SJCRH30 (cell line): ENCODE data around the gene BTBD7. TPM values are rescaled to one million over a fixed set of nuclear protein-coding genes. Genes with fewer than 3 reads are reported as not detected.

ENCODE experiments used
- DNase-seq, 2 experiments: peaks; one replicate each; pipeline ENCODE4 v3.0.0-alpha.2; 2015 to 2020
- H3K27ac ChIP-seq: fragments of 250-450 bp; sonication (Bioruptor Pico); 2 replicates; pipeline ENCODE4 v1.5.1; 2020; ENCODE audit warnings: mild to moderate bottlenecking, moderate library complexity
- H3K27me3 ChIP-seq: fragments of 250-450 bp; sonication (Bioruptor Pico); 2 replicates; pipeline ENCODE4 v1.5.1; 2020; ENCODE audit warnings: mild to moderate bottlenecking, moderate library complexity
- H3K36me3 ChIP-seq: fragments of 250-450 bp; sonication (Bioruptor Pico); 2 replicates; pipeline ENCODE4 v1.5.1; 2020; ENCODE audit warnings: mild to moderate bottlenecking, moderate library complexity
- H3K4me1 ChIP-seq: fragments of 250-450 bp; sonication (Bioruptor Pico); 2 replicates; pipeline ENCODE4 v1.5.1; 2020; ENCODE audit warnings: mild to moderate bottlenecking, moderate library complexity
- H3K4me3 ChIP-seq: fragments of 250-450 bp; sonication (Bioruptor Pico); 2 replicates; pipeline ENCODE4 v1.5.1; 2020; ENCODE audit warnings: mild to moderate bottlenecking, moderate library complexity
- H3K9me3 ChIP-seq: fragments of 250-450 bp; sonication (Bioruptor Pico); replicated peaks from 2 replicates; pipeline ENCODE4 v1.5.1; 2020; ENCODE audit warnings: mild to moderate bottlenecking, moderate library complexity
- total RNA-seq: library from RNA; depleted of rRNA; stranded (reverse); fragments of >200 nt; shearing (Covaris generic); gene quantifications from 2 replicates; pipeline ENCODE4 v1.2.3, GENCODE V29; 2014

The BTBD7 gene
- total RNA-seq, 1 experiment from 2014 or later = 23.4 TPM

- peaks cover 3% of the 10 kb centered on the region; the same call in 1 of the 2 replicates for H3K36me3 ChIP-seq
- H3K9me3 ChIP-seq = no peaks in the 10 kb centered on the region
- no peak for DNase-seq
- no peak overlapping the region for H3K27ac ChIP-seq
- H3K4me1 ChIP-seq = no peaks in the 10 kb centered on the region
- no peaks in the 10 kb centered on the region for H3K27me3 ChIP-seq
- no peak overlapping the region for H3K4me3 ChIP-seq
These were observed 13.3 kb downstream of the BTBD7 start for GRCh38 chr14:93319494-93319893.

- Histone ChIP-seq H3K4me1 (no peaks in the 10 kb centered on the region), H3K27ac (no peak overlapping the region), H3K9me3 (no peaks in the 10 kb centered on the region), H3K36me3 (0 out of 2 replicates have a peak, but pooled peaks cover 2% of the 10 kb centered on the region), H3K27me3 (no peaks in the 10 kb centered on the region), H3K4me3 (no peak overlapping the region)
- DNase-seq = no peak
These were observed 13.9 kb downstream of the BTBD7 start for GRCh38 chr14:93318927-93319326.

- Histone ChIP-seq H3K4me1 (no peaks in the 10 kb centered on the region), H3K36me3 (0 out of 2 replicates have a peak, but pooled peaks cover 2% of the 10 kb centered on the region), H3K9me3 (no peaks in the 10 kb centered on the region), H3K4me3 (no peak overlapping the region), H3K27me3 (no peaks in the 10 kb centered on the region), H3K27ac (no peak overlapping the region)
- DNase-seq = no peak
These were observed 14.7 kb downstream of the BTBD7 start for GRCh38 chr14:93317875-93318807.

- no peak for DNase-seq
- H3K4me3 ChIP-seq = no peak overlapping the region
- H3K36me3 ChIP-seq = 0 out of 2 replicates have a peak, but pooled peaks cover 2% of the 10 kb centered on the region
- no peaks in the 10 kb centered on the region for H3K27me3 ChIP-seq
- no peaks in the 10 kb centered on the region for H3K9me3 ChIP-seq
- H3K4me1 ChIP-seq = no peaks in the 10 kb centered on the region
- H3K27ac ChIP-seq = no peak overlapping the region
These were observed 15.5 kb downstream of the BTBD7 start for GRCh38 chr14:93317210-93317874.

GRCh38 chr14:93316716-93317115 lies 16.1 kb downstream of the BTBD7 start:
- DNase-seq = no peak
- Histone ChIP-seq H3K27me3 (no peaks in the 10 kb centered on the region), H3K36me3 (0 out of 2 replicates have a peak, but pooled peaks cover 2% of the 10 kb centered on the region), H3K4me1 (no peaks in the 10 kb centered on the region), H3K9me3 (no peaks in the 10 kb centered on the region), H3K4me3 (no peak overlapping the region), H3K27ac (no peak overlapping the region)

GRCh38 chr14:93315575-93315974 lies 17.3 kb downstream of the BTBD7 start:
- Histone ChIP-seq H3K4me1 (no peaks in the 10 kb centered on the region), H3K9me3 (no peaks in the 10 kb centered on the region), H3K4me3 (no peak overlapping the region), H3K27ac (no peak overlapping the region), H3K36me3 (0 out of 2 replicates have a peak, but pooled peaks cover 2% of the 10 kb centered on the region), H3K27me3 (no peaks in the 10 kb centered on the region)
- no peak for DNase-seq

- no peaks in the 10 kb centered on the region for H3K9me3 ChIP-seq
- no peaks in the 10 kb centered on the region for H3K27me3 ChIP-seq
- H3K36me3 ChIP-seq = 0 out of 2 replicates have a peak, but pooled peaks cover 2% of the 10 kb centered on the region
- no peaks in the 10 kb centered on the region for H3K4me1 ChIP-seq
- no peak for DNase-seq
- H3K4me3 ChIP-seq = no peak overlapping the region
- no peak overlapping the region for H3K27ac ChIP-seq
These were observed 21.8 kb downstream of the BTBD7 start for GRCh38 chr14:93311082-93311481.

GRCh38 chr14:93309427-93309966 lies 23.3 kb downstream of the BTBD7 start:
- Histone ChIP-seq H3K27me3 (no peaks in the 10 kb centered on the region), H3K36me3 (no peaks in the 10 kb centered on the region), H3K9me3 (no peaks in the 10 kb centered on the region), H3K4me1 (no peaks in the 10 kb centered on the region), H3K27ac (no peak overlapping the region), H3K4me3 (no peak overlapping the region)
- DNase-seq = no peak

- Histone ChIP-seq H3K27me3 (no peaks in the 10 kb centered on the region), H3K36me3 (no peaks in the 10 kb centered on the region), H3K9me3 (no peaks in the 10 kb centered on the region), H3K4me3 (no peak overlapping the region), H3K27ac (no peak overlapping the region), H3K4me1 (no peaks in the 10 kb centered on the region)
- DNase-seq = no peak
These were observed 24.0 kb downstream of the BTBD7 start for GRCh38 chr14:93308686-93309345.

GRCh38 chr14:93306812-93307211 lies 26.0 kb downstream of the BTBD7 start:
- Histone ChIP-seq H3K27me3 (no peaks in the 10 kb centered on the region), H3K27ac (no peak overlapping the region), H3K9me3 (no peaks in the 10 kb centered on the region), H3K4me1 (no peaks in the 10 kb centered on the region), H3K4me3 (no peak overlapping the region), H3K36me3 (no peaks in the 10 kb centered on the region)
- no peak for DNase-seq

GRCh38 chr14:93305725-93306418 lies 27.0 kb downstream of the BTBD7 start:
- Histone ChIP-seq H3K27me3 (no peaks in the 10 kb centered on the region), H3K4me3 (no peak overlapping the region), H3K27ac (no peak overlapping the region), H3K36me3 (no peaks in the 10 kb centered on the region), H3K9me3 (no peaks in the 10 kb centered on the region), H3K4me1 (no peaks in the 10 kb centered on the region)
- DNase-seq = no peak

- no peak for DNase-seq
These were observed 28.1 kb downstream of the BTBD7 start for GRCh38 chr14:93304771-93305170.

GRCh38 chr14:93303659-93304058 lies 29.2 kb downstream of the BTBD7 start:
- no peaks in the 10 kb centered on the region for H3K4me1 ChIP-seq
- H3K4me3 ChIP-seq = no peak overlapping the region
- no peaks in the 10 kb centered on the region for H3K27me3 ChIP-seq

More at GRCh38 chr14:93304771-93305170, 28.1 kb downstream of the BTBD7 start:
- H3K27me3 ChIP-seq = no peaks in the 10 kb centered on the region
- no peaks in the 10 kb centered on the region for H3K4me1 ChIP-seq
- H3K9me3 ChIP-seq = no peaks in the 10 kb centered on the region
- no peak overlapping the region for H3K27ac ChIP-seq
- no peaks in the 10 kb centered on the region for H3K36me3 ChIP-seq
- no peak overlapping the region for H3K4me3 ChIP-seq

More at GRCh38 chr14:93303659-93304058, 29.2 kb downstream of the BTBD7 start:
- Histone ChIP-seq H3K36me3 (no peaks in the 10 kb centered on the region), H3K27ac (no peak overlapping the region), H3K9me3 (no peaks in the 10 kb centered on the region)
- DNase-seq = no peak
